Measurements from ENCODE around the gene ALDH1L1. TPM values are rescaled to one million over a fixed set of nuclear protein-coding genes. Genes with fewer than 3 reads are reported as not detected.

ALDH1L1 gene
- total and polyA plus RNA-seq, 2 of the 4 experiments (the other 2 are of a cell fraction) = not detected

DNA sequence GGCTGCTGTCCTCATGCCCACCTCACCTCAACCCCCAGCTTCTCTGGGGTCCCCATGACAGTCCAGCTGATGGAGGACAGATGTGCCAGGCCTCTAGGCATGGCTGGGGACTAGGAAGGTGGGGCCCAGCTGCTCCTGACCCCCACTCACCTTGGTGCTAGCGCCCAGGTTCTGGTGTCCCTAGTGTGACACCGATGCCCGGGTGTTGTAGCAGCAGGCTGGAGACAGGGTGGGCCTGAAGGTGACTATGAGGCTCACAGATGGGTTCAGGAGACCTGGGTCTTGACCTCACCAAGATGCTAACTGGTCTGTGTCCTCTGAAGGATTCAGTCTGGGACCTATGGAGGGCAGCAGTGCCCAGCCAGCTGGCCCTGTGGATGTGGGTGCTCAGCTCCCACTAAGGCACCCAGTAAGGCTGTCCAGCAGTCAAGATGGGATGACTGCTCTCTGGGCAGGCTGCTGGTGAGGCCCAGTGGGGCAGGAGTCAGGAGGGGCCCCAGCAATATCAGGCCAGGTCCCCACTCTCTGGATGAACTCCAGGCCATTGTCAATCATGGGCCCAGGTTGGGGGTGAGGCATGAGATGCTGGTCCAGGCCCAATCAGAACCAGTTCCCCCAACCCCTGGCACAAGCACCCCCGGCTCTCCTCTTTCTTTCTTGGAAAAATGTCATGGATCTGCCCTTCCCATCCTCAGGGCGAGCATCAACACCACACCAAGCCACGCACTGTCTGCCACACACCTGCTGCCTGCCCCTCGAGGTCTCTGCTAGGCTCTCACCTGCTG lies 33.0 kb downstream of the ALDH1L1 start:
- Histone ChIP-seq H3K4me2 (ENCODE audit: low read depth, low read length) (no peak overlapping the region), H2AK5ac (ENCODE audit: low read depth, low read length) (no peak overlapping the region), H3K4ac (ENCODE audit: low read depth, low read length) (no peak overlapping the region), H3K27ac (ENCODE audit: insufficient read depth, low read length) (no peak overlapping the region), H2BK15ac (ENCODE audit: low read depth, low read length) (no peak overlapping the region), H3K79me1 (ENCODE audit: low read depth in 1 of 2, low read length in 2 of 2) (no peaks in the 10 kb centered on the region), H3K36me3 (ENCODE audit: control insufficient read depth, insufficient read depth, low read length) (no peaks in the 10 kb centered on the region), H2AK9ac (replicated peaks; ENCODE audit: low read depth, low read length, poor library complexity) (no peak overlapping the region), H3K9me3 (ENCODE audit: control insufficient read depth, insufficient read depth, low read length) (no peaks in the 10 kb centered on the region), H3K9me1 (ENCODE audit: insufficient read depth, low read length) (no peaks in the 10 kb centered on the region), H2AFZ (replicated peaks; ENCODE audit: low read length, poor library complexity) (no peak overlapping the region), H3K56ac (ENCODE audit: extremely low read depth, insufficient read depth, low read length) (no peak overlapping the region), H4K91ac (ENCODE audit: insufficient read depth, low read depth, low read length) (no peak overlapping the region), H4K8ac (ENCODE audit: low read depth in 2 of 2, low read length in 2 of 2) (no peak overlapping the region), H3K4me1 (ENCODE audit: control insufficient read depth, insufficient read depth, low read length) (no peaks in the 10 kb centered on the region), H2BK20ac (ENCODE audit: low read depth, low read length) (no peak overlapping the region), H3K18ac (ENCODE audit: low read depth, low read length) (no peak overlapping the region), H3K9ac (ENCODE audit: low read depth, low read length) (no peak overlapping the region), H2BK120ac (ENCODE audit: low read depth, low read length) (no peak overlapping the region), H2BK5ac (ENCODE audit: low read depth, low read length, poor library complexity, severe bottlenecking) (no peak overlapping the region), H4K20me1 (ENCODE audit: insufficient read depth, low read length) (no peaks in the 10 kb centered on the region), H3K4me3 (ENCODE audit: insufficient read depth, low read depth, low read length) (no peak overlapping the region), H3K23ac (ENCODE audit: low read depth, low read length) (no peak overlapping the region), H4K5ac (ENCODE audit: low read depth, low read length) (no peak overlapping the region), H3K27me3 (ENCODE audit: control insufficient read depth, insufficient read depth, low read length) (peaks cover 22% of the 10 kb centered on the region), H3K14ac (replicated peaks; ENCODE audit: low read depth, low read length) (no peak overlapping the region)
- ChIA-PET POLR2A (ENCODE audit: unreplicated experiment) (no interaction called here), CTCF (no interaction called here)
- dilution Hi-C loops (cut with HindIII; ENCODE audit: low sequenced_read_pairs, unreplicated experiment) (no loop called here), in situ Hi-C loops (cut with MboI; ENCODE audit: low sequenced_read_pairs) (no loop called here), intact Hi-C loops (cut with micrococcal nuclease) (no loop called here)
- no TSS peak for BruUV-seq (replicated peaks)
- TF ChIP-seq CTCF (conservative IDR thresholded peaks at IDR 0.05; ENCODE audit: low read depth, low read length) (no peak), RFX5 (IDR thresholded peaks at IDR 0.05; ENCODE audit: low read depth, low read length) (no peak), POLR2A (IDR thresholded peaks at IDR 0.05; ENCODE audit: low read depth, low read length) (no peak), MAZ (IDR thresholded peaks at IDR 0.05; ENCODE audit: borderline replicate concordance, low read depth, low read length) (no peak), SMC3 (IDR thresholded peaks at IDR 0.05; ENCODE audit: low read depth, low read length) (no peak), RAD21 (IDR thresholded peaks at IDR 0.05; ENCODE audit: low read length) (no peak), CHD1 (IDR thresholded peaks at IDR 0.05; ENCODE audit: low read depth, low read length) (no peak), MXI1 (IDR thresholded peaks at IDR 0.05; ENCODE audit: borderline replicate concordance, low read depth, low read length) (no peak), RCOR1 (IDR thresholded peaks at IDR 0.05; ENCODE audit: insufficient replicate concordance, low read length) (no peak), CEBPB (IDR thresholded peaks at IDR 0.05; ENCODE audit: low read depth, low read length) (no peak), NFE2L2 (IDR thresholded peaks at IDR 0.05; ENCODE audit: low read depth, low read length) (no peak), USF2 (IDR thresholded peaks at IDR 0.05; ENCODE audit: low read depth, low read length) (no peak), MAFK (IDR thresholded peaks at IDR 0.05; ENCODE audit: low read depth, low read length) (no peak)
- DNase-seq (no peak), ATAC-seq (ENCODE audit: low read depth) (no peak)
- whole genome bisulfite sequencing, 2 experiments (ENCODE audit: extremely low coverage in 2 of 2, insufficient read length in 1 of 2) = 17% methylated on average over 2 of the region's 7 CpGs; no CpG with 5 or more reads in 1 of the 2 experiments
